Pons (tissue), 1 donor: ENCODE data around the gene PLA2R1.

Source experiments
- DNase-seq: peaks from one replicate; pipeline ENCODE4 v3.0.0-alpha.2; 2016; ENCODE audit warnings: low spot score

The PLA2R1 gene

DNA sequence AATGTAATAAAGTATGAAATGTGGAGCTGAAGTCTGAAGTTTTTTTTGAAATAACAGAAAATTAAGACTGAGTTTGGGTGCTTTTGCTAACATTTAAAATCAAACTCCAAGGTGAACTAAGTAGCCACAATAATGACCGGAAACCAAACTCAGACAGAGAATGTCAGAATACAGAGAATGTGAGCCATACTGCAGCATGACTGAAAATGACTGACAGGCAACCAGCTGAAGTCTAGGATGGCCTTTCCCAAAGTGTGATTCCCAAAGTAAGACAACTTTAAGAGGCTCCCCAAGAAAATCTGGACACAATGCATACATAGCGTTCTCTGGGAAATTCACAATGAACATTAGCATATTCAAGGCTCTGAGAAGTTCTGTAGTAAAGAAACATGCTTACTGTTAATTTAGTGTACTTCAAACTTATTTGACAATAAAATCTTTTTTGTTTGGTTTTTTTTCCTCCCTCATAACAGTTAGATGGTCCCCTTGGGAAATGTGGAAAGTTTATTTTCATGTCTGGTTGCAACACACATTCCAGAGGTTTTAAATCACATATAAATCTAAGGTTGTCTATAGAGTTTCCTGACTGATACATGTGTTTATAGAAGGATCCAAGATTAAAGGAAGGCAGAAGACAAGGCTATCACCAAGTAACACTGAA, 28.6 kb downstream of the PLA2R1 start:
- no peak for DNase-seq

DNA sequence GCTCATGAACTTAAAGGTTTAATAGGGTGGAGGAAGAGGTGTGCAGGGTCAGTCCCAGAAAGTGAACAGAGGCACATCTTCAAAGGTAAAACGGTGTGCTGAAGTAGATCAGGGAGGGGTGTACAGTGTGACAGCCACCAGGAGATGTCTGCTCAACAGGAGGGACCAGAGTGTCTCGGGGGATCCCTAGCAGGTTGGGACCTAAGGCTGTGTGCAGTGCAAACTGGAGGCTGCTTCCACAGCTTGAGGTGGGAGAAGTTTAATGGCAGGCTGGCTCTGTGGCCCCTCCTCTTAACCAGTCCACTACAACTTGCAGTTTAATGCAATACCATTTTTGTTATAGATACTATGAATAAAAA, 33.2 kb downstream of the PLA2R1 start:
- no peak for DNase-seq

DNA sequence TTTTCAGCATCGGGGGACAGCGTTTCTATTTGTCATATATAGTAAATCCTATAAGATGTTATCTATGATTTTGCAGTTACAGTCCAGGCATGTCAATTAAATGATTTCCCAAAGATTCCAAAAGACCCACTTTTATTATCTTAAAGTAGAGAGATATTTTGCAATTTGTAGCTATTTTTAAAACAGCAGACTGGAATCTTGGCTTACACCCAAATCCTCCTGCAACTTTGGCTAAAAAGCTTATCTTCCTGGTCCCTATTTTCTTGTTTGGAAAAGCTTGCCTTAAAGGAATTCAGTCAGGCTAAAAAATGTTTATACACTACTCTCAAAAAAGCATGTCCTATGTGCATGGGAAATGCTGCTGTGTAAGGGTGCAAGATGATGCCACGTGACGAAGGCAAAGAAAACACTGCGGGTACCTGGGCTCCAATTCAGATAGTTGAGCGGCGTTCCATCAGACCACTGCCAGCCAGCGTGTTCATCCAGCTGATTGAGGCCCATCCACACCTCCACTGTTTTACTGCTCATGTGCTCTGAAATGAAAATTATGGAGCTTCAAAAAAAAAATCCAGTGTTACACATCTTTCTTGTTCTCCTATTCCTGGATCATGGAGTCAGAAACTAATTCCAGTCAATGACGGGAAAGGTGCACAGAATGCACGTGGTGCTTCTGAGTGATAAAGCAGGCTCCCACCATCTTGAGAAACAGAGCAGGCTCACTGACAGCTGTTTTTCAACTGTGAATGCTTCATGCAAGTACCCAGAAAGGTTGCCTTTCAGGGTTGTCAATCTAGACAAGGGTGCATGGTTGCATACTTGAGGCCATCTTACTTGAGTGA, 33.8 kb downstream of the PLA2R1 start:
- no peak for DNase-seq

DNA sequence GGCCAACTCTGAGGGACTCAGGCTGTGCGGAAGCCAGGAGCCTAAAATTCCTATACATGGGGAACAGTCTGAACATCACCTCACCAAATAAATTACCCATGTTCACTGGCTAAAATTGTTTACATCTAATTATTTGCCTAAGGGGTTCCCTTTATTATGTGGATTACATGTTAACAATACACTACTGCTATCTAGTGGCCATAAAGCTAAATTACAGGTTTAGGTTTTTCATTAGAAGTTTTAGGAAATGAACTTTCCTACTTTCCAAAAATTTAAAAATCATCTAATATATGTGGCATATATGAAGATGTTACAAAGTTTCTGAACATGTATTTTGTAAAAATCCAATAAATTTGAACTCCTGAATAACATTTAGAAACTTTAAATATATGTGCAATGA, 40.3 kb downstream of the PLA2R1 start:
- no peak for DNase-seq

DNA sequence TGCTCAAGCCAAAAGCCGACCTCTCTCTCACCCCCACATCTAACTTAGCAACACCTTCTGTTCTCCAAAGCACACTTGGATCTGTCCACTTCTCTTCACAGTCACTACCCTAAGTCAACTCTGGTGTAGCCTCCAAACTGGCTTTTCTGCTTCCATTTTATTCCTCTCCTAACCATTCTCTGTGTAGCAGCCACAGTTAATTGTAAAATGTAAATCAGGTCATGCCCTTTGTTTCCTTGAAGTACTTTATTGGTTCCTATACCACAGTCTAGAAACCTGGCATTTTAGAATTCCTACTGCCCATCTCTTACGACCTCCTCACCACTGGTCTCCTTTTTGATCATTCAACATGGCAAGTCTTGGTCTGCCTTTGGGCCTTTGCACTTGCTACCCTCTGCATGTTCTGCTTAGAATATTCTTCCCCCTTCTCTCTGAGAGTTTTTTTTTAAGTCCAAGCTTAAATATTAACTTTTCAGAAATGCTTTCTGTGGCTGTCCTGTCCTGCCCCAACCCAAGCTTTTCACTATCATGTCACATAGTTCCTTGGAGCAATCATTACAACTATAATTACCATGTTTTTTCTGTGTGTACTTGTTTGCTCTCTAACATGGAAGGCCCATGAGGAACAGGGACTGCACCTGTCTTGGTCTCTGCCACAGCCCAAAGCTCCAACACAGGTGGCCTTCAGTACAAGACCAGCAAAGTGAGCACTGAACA, 42.9 kb downstream of the PLA2R1 start:
- DNase-seq: no peak

DNA sequence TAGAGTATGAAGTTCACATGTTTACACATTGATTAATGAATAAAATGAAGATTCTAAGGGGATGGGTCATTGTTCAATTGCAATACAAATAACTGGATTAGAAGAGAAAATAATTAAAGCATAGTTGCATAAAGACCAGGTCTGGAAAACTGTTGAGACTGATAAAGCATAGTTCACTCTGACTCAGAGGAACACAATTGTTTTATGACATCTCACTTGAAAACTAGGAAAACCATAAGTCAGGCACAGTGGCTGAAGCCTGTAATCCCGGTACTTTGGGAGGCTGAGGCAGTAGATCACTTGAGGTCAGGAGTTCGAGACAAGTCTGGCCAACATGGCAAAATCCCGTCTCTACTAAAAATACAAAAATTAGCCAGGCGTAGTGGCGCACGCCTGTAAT, 46.7 kb downstream of the PLA2R1 start:
- no peak for DNase-seq

DNA sequence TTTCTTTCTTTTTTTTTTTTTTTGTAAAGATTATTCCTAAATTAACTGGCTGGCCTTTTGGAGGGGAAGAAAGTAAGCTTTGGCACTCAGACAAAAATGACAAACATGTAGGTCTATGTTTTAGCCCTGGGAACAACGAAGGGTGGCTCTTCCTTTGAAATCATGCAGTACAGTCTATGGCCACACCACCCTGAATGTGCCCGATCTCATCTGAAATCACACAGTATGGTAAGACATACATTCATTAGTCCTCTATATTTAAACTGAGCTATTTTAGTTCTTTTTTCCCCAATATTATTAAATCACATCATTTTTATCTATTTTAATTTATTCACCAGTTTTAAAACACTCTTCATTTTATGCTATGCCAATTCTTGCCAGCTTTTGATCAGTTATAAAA, 48.2 kb downstream of the PLA2R1 start:
- DNase-seq: no peak

DNA sequence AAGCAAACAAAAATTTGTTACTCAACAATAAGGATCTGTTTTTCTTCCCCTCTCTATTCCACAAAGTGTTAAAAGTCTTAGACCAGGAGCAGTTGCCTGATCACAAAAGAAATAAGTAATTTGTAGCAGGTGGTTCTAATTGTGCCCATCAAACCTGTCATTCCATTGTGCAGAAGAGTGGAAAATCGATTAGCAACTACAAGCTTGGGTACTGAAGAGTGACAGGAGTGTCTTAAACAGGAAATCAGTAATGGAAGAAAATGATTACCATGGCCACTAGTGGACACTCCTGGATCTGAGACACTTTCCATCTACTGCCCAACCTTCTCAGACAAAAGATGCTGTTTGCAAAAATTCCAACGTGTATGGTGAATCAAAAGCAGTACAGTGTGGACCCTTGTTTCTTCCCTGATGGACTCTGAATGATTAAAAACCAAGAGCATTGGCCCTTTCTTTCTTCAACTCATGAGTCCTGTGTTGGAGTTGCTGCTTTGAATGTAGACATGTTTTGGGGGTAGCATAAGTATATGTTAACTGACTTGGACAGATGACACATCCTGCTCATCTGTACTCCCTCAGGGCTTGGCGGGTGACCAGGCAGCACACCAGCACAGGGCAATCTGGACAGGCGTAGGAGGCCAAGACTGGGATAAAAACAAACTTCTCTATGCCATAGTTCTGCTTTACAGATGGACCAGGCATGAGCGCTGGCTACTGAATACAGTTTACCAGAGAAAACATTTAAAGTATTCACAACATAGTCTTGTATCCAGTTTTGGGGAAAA, 51.9 kb downstream of the PLA2R1 start:
- DNase-seq: no peak

DNA sequence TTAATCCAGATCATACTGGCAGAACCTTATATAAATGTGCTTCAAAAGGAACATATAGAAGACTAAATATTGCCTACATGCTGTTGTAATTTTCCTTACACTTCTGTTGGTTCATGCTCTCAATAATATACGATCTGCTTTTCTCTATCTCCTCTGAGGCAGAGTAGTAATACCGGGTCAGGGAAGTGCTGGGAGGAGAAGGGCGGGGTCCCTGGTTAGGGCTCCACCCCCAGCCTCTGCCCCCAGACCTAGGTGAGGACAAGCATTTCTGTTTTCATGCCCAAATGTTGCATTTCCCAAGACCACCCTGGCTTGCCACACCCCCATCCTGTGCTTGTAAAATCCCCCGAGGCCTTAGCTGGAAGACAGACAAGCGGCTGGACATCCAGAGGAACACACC, 55.3 kb downstream of the PLA2R1 start:
- DNase-seq: no peak

DNA sequence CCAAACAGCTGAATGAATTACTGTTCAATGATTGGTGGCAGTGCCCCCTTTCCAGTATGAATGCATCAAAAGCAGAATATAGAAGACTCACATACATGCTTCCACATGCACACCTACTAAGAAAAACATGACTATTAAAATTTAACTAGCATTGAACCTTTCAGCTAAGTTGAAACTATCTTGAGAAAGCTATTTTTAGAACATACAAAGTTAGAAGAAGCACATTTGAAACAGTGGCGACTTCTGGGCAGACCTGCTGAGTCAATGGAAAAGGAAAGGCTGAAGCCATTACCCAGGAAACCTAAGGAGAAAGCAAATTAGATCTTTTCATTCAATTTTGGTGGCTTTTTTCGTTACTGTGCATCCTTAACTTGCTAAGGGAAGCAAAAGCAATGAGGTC, 55.9 kb downstream of the PLA2R1 start:
- no peak for DNase-seq

DNA sequence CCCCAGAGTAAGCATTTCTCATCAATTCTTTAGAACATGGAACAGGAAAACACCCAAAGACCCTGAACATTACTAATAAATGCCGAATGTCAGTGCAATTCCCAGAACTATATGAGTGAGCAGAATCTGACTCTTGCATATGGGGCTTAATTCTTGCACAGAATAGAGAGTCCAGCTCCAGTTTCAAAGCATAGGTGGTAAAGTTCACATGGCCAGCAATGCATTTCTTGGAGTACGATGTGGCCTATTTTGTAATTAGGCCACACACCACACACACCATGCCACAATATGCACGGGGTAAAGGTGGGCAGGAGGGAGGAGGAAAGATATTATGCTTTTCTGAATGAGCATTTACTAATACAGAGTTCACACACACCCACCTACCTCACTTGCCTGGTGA, 56.5 kb downstream of the PLA2R1 start:
- DNase-seq: no peak

DNA sequence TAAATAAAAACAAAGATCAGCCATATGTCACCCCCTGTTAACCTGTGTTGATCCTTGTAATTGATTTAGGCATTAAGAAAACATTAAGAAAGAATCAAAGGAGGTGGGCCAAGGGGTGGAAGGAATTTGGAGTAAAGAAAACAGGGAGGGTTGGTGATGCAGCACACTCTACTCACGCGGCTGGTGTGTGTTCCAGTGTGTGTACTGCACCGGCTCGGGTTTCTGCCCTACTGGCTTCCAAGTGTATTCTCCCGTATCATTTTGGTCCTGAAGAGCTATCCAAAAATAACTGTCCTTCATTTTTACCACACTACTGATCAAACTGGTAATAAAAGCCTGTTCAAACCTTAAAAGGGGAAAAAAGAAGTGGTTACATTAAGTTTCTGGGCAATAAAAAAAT, 56.9 kb downstream of the PLA2R1 start:
- no peak for DNase-seq

DNA sequence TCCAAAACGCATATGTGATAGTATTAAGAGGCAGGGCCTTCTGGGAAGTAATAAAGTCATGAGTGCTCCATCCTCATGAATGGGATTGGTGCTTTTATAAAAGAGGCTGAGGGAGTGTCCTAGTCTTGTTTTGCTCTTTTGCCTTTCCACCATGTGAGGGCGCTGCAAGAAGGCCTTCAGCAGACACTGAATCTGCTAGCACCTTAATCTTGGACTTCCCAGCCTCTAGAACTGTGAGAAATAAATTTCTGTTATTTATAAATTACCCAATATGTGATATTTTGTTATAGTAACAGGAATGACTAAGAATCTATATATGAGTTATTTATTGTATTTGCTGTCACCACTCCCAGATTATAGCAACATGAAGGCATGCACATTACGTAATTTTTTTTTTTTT, 63.5 kb downstream of the PLA2R1 start:
- no peak for DNase-seq

DNA sequence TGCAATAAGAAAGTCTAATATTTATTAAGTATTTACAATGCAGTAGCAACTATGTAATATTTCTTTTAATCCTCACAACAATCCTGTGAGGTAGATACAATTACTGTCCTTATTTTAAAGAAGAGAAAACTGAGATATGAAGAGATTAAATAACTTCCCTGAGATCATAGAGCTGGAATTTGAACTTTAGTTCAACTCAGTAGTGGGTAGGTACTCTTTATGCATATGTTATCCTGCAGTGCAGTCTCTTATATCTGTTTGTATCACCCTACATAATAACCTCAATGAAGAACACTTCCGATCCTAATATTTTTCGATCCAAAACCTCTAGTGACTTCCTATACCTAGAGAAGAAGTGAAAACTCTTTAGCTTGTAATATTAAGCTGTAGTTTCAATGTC, 64.2 kb downstream of the PLA2R1 start:
- no peak for DNase-seq

DNA sequence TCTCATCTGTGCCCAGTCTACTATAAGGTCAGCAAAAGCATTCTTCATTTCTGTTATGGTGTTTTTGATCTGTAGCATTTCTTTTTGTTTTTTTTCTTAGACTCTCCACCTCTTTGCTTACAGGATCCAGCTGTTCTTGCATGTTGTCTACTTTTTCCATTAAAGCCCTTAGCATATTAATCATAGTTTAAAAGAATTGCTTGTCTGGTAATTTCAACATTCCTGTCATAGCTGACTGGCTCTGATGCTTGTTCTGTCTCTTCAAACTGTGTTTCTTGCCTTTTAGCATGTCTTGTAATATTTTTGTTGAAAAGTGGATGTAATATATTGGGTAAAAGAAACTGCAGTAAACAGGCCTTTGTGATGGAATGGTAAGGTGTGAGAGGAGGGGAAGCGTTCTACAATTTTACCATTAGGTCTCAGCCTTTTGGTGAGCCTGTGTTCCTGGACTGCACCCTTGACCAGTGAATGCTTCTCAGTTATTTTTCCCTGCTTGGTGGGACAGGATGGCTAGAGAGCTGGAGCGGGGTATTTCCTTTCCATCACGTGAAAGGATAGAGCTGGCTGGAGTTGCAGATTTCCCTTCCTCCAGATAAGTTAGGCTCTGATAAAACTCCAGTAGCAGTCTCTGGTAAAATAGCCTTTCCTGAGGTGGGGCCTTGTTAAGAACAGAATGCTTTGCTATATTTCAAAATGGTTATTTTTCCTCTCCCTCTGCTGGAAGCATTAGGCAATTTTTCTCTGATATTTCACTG, 65.4 kb downstream of the PLA2R1 start:
- DNase-seq: no peak

DNA sequence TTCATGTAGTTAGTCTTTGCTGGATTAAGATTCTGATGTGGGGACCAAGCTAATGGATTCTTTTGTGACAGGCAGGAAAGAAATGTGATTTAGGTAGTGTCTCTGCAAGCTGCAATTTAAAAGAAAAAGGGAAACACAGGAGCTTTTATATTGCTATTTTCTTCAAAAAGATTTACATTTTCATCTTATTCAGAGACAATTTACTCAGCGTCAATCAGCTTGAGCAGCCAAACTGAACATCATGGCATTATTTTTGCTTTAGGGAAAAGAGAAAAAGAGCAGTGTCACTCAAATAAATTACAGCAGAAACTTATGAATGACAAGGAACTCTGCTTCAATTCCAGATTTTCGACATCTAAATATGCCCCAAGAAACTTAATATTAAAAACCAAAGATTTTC, 67.4 kb downstream of the PLA2R1 start:
- no peak for DNase-seq

DNA sequence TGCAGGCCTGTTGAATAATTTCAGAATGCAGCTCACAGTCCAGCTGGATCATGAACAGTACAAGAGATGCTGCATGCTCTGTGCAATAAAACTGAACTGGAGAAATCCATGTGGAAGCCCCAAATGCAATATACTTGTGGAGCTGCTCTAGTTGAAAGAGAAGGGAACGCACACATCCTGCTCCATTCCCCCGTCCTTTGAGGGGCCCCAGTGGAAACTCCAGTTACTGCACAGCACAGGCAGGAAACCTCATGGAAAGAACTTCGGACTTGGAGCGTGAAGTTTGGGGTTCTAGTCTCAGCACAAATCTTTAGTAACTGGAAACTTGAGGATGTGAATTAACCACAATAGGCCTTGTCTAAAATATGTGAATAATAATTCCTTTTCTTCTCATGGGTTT, 73.2 kb downstream of the PLA2R1 start:
- no peak for DNase-seq

DNA sequence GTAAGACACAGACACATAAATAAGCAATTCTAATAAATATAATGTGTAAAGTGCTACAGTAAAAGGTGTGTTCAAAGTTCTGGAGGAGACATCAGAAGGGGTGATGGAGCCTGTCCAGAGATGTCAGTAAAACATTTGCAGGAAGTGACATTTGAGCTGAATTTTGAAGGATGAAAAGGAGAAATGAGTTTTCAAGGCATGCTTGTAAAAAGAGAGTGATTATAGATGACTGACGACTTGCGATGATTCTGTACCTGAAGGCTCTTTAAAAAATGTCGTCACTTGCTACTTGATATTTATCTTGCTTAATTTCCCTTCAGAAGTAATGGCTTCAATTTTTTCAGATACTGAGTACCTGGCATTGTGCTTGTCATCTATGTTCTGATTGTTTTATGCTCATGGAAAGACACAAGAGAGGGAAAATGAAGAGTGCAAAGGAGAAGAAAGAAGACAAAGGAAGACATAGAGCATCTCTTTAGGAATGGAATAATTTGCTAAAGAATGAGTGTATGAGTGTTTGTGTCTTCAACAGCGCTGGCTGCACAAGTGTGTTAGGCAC, 73.9 kb downstream of the PLA2R1 start:
- DNase-seq: no peak

DNA sequence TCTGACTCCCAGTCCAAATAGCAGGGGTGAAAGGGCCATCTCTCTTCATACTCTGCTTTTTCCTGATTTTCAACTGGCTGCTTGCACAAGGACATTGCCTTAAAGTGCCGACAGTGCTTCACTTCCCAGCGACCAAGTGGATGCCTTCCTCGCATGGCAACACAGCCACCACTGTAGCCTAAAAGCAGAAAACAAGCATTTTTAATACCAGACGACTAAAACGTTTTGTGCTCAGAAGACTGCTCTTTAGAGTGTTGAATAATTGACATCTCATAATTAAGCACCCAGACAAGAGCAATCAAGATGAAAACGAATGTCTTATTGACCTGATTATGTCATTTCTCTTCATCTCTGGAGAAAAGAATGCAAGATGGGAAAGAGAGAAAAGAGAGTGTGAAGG, 75.2 kb downstream of the PLA2R1 start:
- DNase-seq: no peak

DNA sequence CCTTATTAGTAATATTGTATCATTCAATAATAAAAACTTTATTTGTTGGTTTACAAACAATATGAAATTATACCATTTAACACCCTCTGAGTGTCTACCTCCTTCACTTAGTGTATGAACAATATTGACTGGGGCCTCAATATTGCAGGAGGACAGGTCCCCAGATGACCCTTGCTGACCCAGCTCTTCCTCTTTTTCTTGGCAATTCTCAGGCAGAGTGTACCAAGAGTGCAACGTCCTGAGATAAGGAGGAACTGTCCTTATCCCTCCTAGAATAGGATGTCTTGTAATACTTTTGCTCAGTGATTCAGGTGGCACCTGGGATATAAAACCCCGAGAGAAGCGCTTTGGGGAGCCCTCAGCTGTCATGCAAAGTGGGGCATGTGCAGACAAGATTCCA, 76.8 kb downstream of the PLA2R1 start:
- no peak for DNase-seq

DNA sequence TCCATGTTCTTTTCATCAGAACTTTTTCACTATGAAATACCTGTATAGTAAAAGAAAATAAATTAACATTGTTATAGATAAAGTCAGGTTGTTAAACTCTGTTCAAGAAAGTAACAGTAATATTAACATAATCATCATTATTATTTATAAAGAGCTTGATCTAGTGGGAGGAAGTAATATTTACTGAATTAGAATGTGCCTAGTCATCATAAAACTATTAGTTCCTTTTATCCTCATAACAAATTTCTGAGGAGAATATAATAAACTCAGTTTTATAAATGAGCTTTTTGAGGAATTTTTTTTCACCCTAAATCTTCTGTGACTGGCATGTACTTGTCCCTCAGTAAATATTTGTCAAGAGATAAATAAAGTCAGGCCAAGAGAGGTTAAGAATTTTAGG, 78.4 kb downstream of the PLA2R1 start:
- DNase-seq: no peak
